Astrocyte of the hippocampus (primary cell): ENCODE results near the gene HOXA3.

Experiments used
- DNase-seq: peaks from one replicate; pipeline ENCODE4 v3.0.0; 2011; ENCODE audit warnings: low read depth, low spot score

The HOXA3 gene

GRCh38 chr7:27178366-27178765, 26.0 kb upstream of the HOXA3 start:
- no peak for DNase-seq

GRCh38 chr7:27177795-27178320, 25.5 kb upstream of the HOXA3 start:
- no peak for DNase-seq

GRCh38 chr7:27176962-27177794, 24.8 kb upstream of the HOXA3 start:
- no peak for DNase-seq

- no peak for DNase-seq
Observed at GRCh38 chr7:27176524-27176845, 24.1 kb upstream of the HOXA3 start.

- no peak for DNase-seq
Observed at GRCh38 chr7:27175626-27176523, 23.5 kb upstream of the HOXA3 start.

- DNase-seq, result no peak
Observed at GRCh38 chr7:27174874-27175625, 22.7 kb upstream of the HOXA3 start.

- DNase-seq, result no peak
Observed at GRCh38 chr7:27173956-27174873, 21.8 kb upstream of the HOXA3 start, which contains the start of gene HOXA10. Gene HOXA10, minus strand, starts transcription at chr7:27174320. Its CDS starts 14 bp downstream, at chr7:27174306.

- no peak for DNase-seq
Observed at GRCh38 chr7:27173511-27173955, 21.1 kb upstream of the HOXA3 start.

- DNase-seq, result no peak
Observed at GRCh38 chr7:27172823-27173510, 20.6 kb upstream of the HOXA3 start.

- no peak for DNase-seq
Observed at GRCh38 chr7:27172315-27172774, 20.0 kb upstream of the HOXA3 start.

GRCh38 chr7:27171637-27172314, 19.4 kb upstream of the HOXA3 start:
- no peak for DNase-seq

GRCh38 chr7:27171325-27171636, 18.9 kb upstream of the HOXA3 start:
- no peak for DNase-seq

- no peak for DNase-seq
Observed at GRCh38 chr7:27170426-27171324, 18.3 kb upstream of the HOXA3 start.

GRCh38 chr7:27169658-27170425, 17.5 kb upstream of the HOXA3 start:
- DNase-seq, result no peak

GRCh38 chr7:27168265-27168947, 16.0 kb upstream of the HOXA3 start:
- DNase-seq, result no peak

- no peak for DNase-seq
Observed at GRCh38 chr7:27167916-27168264, 15.5 kb upstream of the HOXA3 start.
